BLaER1 (cell line): ENCODE results near the gene PTPRN2.
"Not testable (repeated sequence)": the region's sequence is repeated elsewhere in the genome, so short reads cannot be mapped to it uniquely, and the experiment has no call there.

Experiments
- H3K27ac ChIP-seq: shearing (Covaris generic); formaldehyde crosslinking; 2 replicates; pipeline ENCODE4 v1.8.1; 2022
- H3K27me3 ChIP-seq: shearing (Covaris generic); formaldehyde crosslinking; 2 replicates; pipeline ENCODE4 v1.8.1; 2022
- H3K36me3 ChIP-seq: shearing (Covaris generic); formaldehyde crosslinking; 2 replicates; pipeline ENCODE4 v1.8.1; 2022
- H3K4me1 ChIP-seq: shearing (Covaris generic); formaldehyde crosslinking; 2 replicates; pipeline ENCODE4 v1.8.1; 2022
- H3K4me2 ChIP-seq: shearing (Covaris generic); formaldehyde crosslinking; 2 replicates; pipeline ENCODE4 v1.8.1; 2022
- H3K4me3 ChIP-seq: shearing (Covaris generic); formaldehyde crosslinking; 2 replicates; pipeline ENCODE4 v1.8.1; 2022
- H3K9ac ChIP-seq: shearing (Covaris generic); formaldehyde crosslinking; 2 replicates; pipeline ENCODE4 v1.8.1; 2022
- H3K9me3 ChIP-seq: shearing (Covaris generic); formaldehyde crosslinking; 2 replicates; pipeline ENCODE4 v1.8.1; 2022
- H4K20me1 ChIP-seq: shearing (Covaris generic); formaldehyde crosslinking; 2 replicates; pipeline ENCODE4 v1.8.1; 2022
- Cebpa-rat ChIP-seq: shearing (Covaris generic); IDR thresholded peaks from 2 replicates; pipeline ENCODE4 v1.8.1; 2022

Gene PTPRN2

GRCh38 chr7:158050441-158050977 is 537.1 kb downstream of the PTPRN2 start:
- peaks cover 21% of the 10 kb centered on the region for H3K4me1 ChIP-seq

GRCh38 chr7:158049271-158049670 is 538.4 kb downstream of the PTPRN2 start:
- Histone ChIP-seq H3K9me3 (no peaks in the 10 kb centered on the region), H4K20me1 (no peaks in the 10 kb centered on the region), H3K27me3 (no peaks in the 10 kb centered on the region), H3K4me1 (peaks cover 27% of the 10 kb centered on the region), H3K4me2 (no peak overlapping the region), H3K36me3 (no peaks in the 10 kb centered on the region), H3K9ac (no peak overlapping the region), H3K27ac (no peak overlapping the region), H3K4me3 (no peak overlapping the region)
- no peak for TF ChIP-seq Cebpa-rat

More at GRCh38 chr7:158050441-158050977, 537.1 kb downstream of the PTPRN2 start:
- Histone ChIP-seq H3K4me3 (no peak overlapping the region), H3K27me3 (no peaks in the 10 kb centered on the region), H3K9me3 (no peaks in the 10 kb centered on the region), H3K27ac (0 out of 2 replicates have a peak overlapping the region, but pooled peaks have one; percentile 0), H3K36me3 (no peaks in the 10 kb centered on the region), H3K4me2 (peak overlapping the region; percentile 75), H4K20me1 (no peaks in the 10 kb centered on the region), H3K9ac (0 out of 2 replicates have a peak overlapping the region, but pooled peaks have one; percentile 21)
- TF ChIP-seq Cebpa-rat: no peak

GRCh38 chr7:158048569-158048968 is 539.1 kb downstream of the PTPRN2 start:
- no peak for TF ChIP-seq Cebpa-rat
- no peak overlapping the region for H3K9ac ChIP-seq
- H3K9me3 ChIP-seq: no peaks in the 10 kb centered on the region
- H3K4me1 ChIP-seq: peaks cover 34% of the 10 kb centered on the region
- no peaks in the 10 kb centered on the region for H3K36me3 ChIP-seq
- H3K4me3 ChIP-seq: no peak overlapping the region
- H4K20me1 ChIP-seq: no peaks in the 10 kb centered on the region
- no peak overlapping the region for H3K27ac ChIP-seq
- H3K27me3 ChIP-seq: no peaks in the 10 kb centered on the region
- no peak overlapping the region for H3K4me2 ChIP-seq

- H4K20me1 ChIP-seq: no peaks in the 10 kb centered on the region
- no peaks in the 10 kb centered on the region for H3K27me3 ChIP-seq
- no peaks in the 10 kb centered on the region for H3K36me3 ChIP-seq
- no peak overlapping the region for H3K27ac ChIP-seq
- no peak overlapping the region for H3K9ac ChIP-seq
- no peak for TF ChIP-seq Cebpa-rat
- no peak overlapping the region for H3K4me3 ChIP-seq
- no peaks in the 10 kb centered on the region for H3K9me3 ChIP-seq
- no peak overlapping the region for H3K4me2 ChIP-seq
- H3K4me1 ChIP-seq: peaks cover 38% of the 10 kb centered on the region
These were observed 540.1 kb downstream of the PTPRN2 start for GRCh38 chr7:158047391-158048059.

- not testable (repeated sequence) for H3K9ac ChIP-seq, H3K27ac ChIP-seq, H3K4me3 ChIP-seq, H3K27me3 ChIP-seq, H3K9me3 ChIP-seq, H4K20me1 ChIP-seq, H3K4me2 ChIP-seq, H3K36me3 ChIP-seq
- peaks cover 28% of the 10 kb centered on the region for H3K4me1 ChIP-seq
These were observed 541.4 kb downstream of the PTPRN2 start for GRCh38 chr7:158046246-158046645.

GRCh38 chr7:158044482-158044823 is 543.2 kb downstream of the PTPRN2 start:
- Histone ChIP-seq H3K4me2 (peak overlapping the region; percentile 65), H3K27ac (no peak overlapping the region), H3K4me1 (peaks cover 17% of the 10 kb centered on the region), H3K36me3 (no peaks in the 10 kb centered on the region), H3K9me3 (peaks cover 7% of the 10 kb centered on the region), H3K4me3 (no peak overlapping the region), H3K27me3 (no peaks in the 10 kb centered on the region), H3K9ac (peak overlapping the region; percentile 31; the same call in 1 of the 2 replicates), H4K20me1 (no peaks in the 10 kb centered on the region)
- TF ChIP-seq Cebpa-rat: no peak

GRCh38 chr7:158043551-158044481 is 543.8 kb downstream of the PTPRN2 start:
- H3K27me3 ChIP-seq: no peaks in the 10 kb centered on the region
- peak overlapping the region; percentile 31; the same call in 1 of the 2 replicates for H3K9ac ChIP-seq
- TF ChIP-seq Cebpa-rat: no peak
- H4K20me1 ChIP-seq: no peaks in the 10 kb centered on the region
- no peak overlapping the region for H3K27ac ChIP-seq
- no peak overlapping the region for H3K4me3 ChIP-seq
- H3K4me1 ChIP-seq: peaks cover 17% of the 10 kb centered on the region
- no peaks in the 10 kb centered on the region for H3K36me3 ChIP-seq
- H3K4me2 ChIP-seq: peak overlapping the region; percentile 65
- peaks cover 14% of the 10 kb centered on the region for H3K9me3 ChIP-seq

- Histone ChIP-seq H3K27ac (no peak overlapping the region), H3K27me3 (no peaks in the 10 kb centered on the region), H3K4me2 (no peak overlapping the region), H3K9ac (no peak overlapping the region), H4K20me1 (no peaks in the 10 kb centered on the region), H3K36me3 (no peaks in the 10 kb centered on the region), H3K4me3 (no peak overlapping the region), H3K9me3 (peaks cover 20% of the 10 kb centered on the region), H3K4me1 (peaks cover 17% of the 10 kb centered on the region)
- TF ChIP-seq Cebpa-rat: no peak
These were observed 545.3 kb downstream of the PTPRN2 start for GRCh38 chr7:158042156-158042880.

- no peaks in the 10 kb centered on the region for H4K20me1 ChIP-seq
These were observed 547.4 kb downstream of the PTPRN2 start for GRCh38 chr7:158040199-158040598.

More at GRCh38 chr7:158040199-158040598, 547.4 kb downstream of the PTPRN2 start:
- peaks cover 20% of the 10 kb centered on the region for H3K9me3 ChIP-seq
- H3K9ac ChIP-seq: no peak overlapping the region
- no peak for TF ChIP-seq Cebpa-rat
- H3K4me2 ChIP-seq: no peak overlapping the region
- H3K27me3 ChIP-seq: no peaks in the 10 kb centered on the region
- no peak overlapping the region for H3K27ac ChIP-seq
- peaks cover 17% of the 10 kb centered on the region for H3K4me1 ChIP-seq
- H3K36me3 ChIP-seq: no peaks in the 10 kb centered on the region
- H3K4me3 ChIP-seq: no peak overlapping the region
